PC-3 (cell line): ENCODE measurements around the gene MUC3A.

ENCODE experiments used
- CTCF ChIP-seq: fragments of 300-600 bp; sonication (generic); conservative IDR thresholded peaks from 2 replicates; pipeline ENCODE4 v1.5.1; 2017; ENCODE audit warnings: antibody characterized with exemption, low read depth, mild to moderate bottlenecking, low read length
- EZH2 ChIP-seq: fragments of 300-600 bp; sonication (generic); IDR thresholded peaks from one replicate; pipeline ENCODE4 v1.6.1; 2017; ENCODE audit warnings: antibody characterized with exemption, mild to moderate bottlenecking, low read length; ENCODE audit not compliant: unreplicated experiment
- EZH2phosphoT487 ChIP-seq: fragments of 300-600 bp; sonication (generic); IDR thresholded peaks from 2 replicates; pipeline ENCODE4 v1.6.1; 2018; ENCODE audit warnings: mild to moderate bottlenecking, antibody characterized with exemption, low read length, borderline replicate concordance

DNA sequence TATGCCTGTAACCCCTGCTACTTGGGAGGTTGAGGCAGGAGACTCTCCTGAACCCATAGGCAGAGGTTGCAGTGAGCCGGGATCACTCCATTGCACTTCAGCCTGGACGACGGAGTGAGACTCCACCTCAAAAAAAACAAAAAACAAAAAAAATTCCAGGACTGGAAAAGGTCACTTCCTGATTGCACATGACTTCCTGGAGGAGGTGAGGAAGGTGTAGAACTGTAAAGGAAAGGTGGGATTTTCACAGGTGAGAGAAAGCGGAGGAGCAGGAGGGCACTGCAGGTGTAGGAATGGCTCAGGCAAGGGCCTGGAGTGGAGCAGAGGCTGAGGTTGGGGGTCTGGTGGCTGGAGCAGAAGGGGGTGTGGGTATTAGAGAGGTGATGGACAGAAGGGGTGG, 3.2 kb upstream of the MUC3A start:
- TF ChIP-seq CTCF (no peak), EZH2 (no peak), EZH2phosphoT487 (no peak)
